AG04449 (cell line): Measurements from ENCODE around the gene MBIP.

Source experiments
- CTCF ChIA-PET: fragments of 350-600 bp; formaldehyde crosslinking; extraction: SDS; loops from one replicate; lab custom pipeline; 2021; ENCODE audit warnings: antibody characterized with exemption; lab: Yijun Ruan, JAX
- POLR2A ChIA-PET: fragments of 400-600, 350-600 bp; formaldehyde crosslinking; extraction: SDS; loops from one replicate; lab custom pipeline; 2020; ENCODE audit warnings: antibody characterized with exemption, inconsistent platforms; lab: Yijun Ruan, JAX
- DNase-seq: peaks from one replicate; pipeline ENCODE4 v3.0.0-alpha.2; 2010; ENCODE audit warnings: low read depth, low spot score
- H3K4me3 ChIP-seq: 2 replicates; pipeline ENCODE4 v1.5.1; 2011; ENCODE audit warnings: low read depth, mild to moderate bottlenecking, control low read depth, low read length
- CTCF ChIP-seq: IDR thresholded peaks from one replicate; pipeline ENCODE4 v1.5.1; 2011; ENCODE audit warnings: mild to moderate bottlenecking, moderate library complexity, low read length, control low read depth, inconsistent platforms; ENCODE audit not compliant: insufficient read depth; ENCODE audit errors: missing control alignments

The MBIP gene

GRCh38 chr14:36275741-36276140 lies 44.7 kb downstream of the MBIP start:
- DNase-seq, result no peak
- POLR2A ChIA-PET, result no interaction called here
- CTCF ChIA-PET, result interaction anchor here (2.7 kb wide), 1 partner anchor 205 kb away, joined by 8 read pairs; no protein-coding TSS in a partner anchor
- TF ChIP-seq CTCF, result no peak
- no peak overlapping the region for H3K4me3 ChIP-seq

- no peak for DNase-seq
- H3K4me3 ChIP-seq, result peak overlapping the region; percentile 26
- TF ChIP-seq CTCF, result no peak
- POLR2A ChIA-PET, result no interaction called here
- CTCF ChIA-PET, result interaction anchor here (0.7 to 1.3 kb wide), 2 partner anchors 18 to 456 kb away, joined by 3 read pairs; no protein-coding TSS in a partner anchor
Measured at GRCh38 chr14:36271939-36272907, 48.2 kb downstream of the MBIP start.

- no peak for TF ChIP-seq CTCF
- no peak for DNase-seq
- no peak overlapping the region for H3K4me3 ChIP-seq
- ChIA-PET CTCF (interaction anchor here (1.3 kb wide), 1 partner anchor 17 kb away, joined by 3 read pairs; no protein-coding TSS in a partner anchor), POLR2A (no interaction called here)
Measured at GRCh38 chr14:36271222-36271621, 49.2 kb downstream of the MBIP start.

- ChIA-PET POLR2A (no interaction called here), CTCF (interaction anchor here (0.6 kb wide), 1 partner anchor 37 kb away, joined by 6 read pairs; no protein-coding TSS in a partner anchor)
- TF ChIP-seq CTCF, result no peak
- no peak for DNase-seq
- H3K4me3 ChIP-seq, result no peak overlapping the region
Measured at GRCh38 chr14:36270191-36270590, 50.2 kb downstream of the MBIP start.

GRCh38 chr14:36268121-36268520 lies 52.3 kb downstream of the MBIP start:
- H3K4me3 ChIP-seq, result no peak overlapping the region
- POLR2A ChIA-PET, result interaction anchor here (0.6 kb wide), 2 partner anchors 137 to 249 kb away, joined by 3 read pairs; no protein-coding TSS in a partner anchor
- CTCF ChIA-PET, result no interaction called here
- TF ChIP-seq CTCF, result no peak
- no peak for DNase-seq

- POLR2A ChIA-PET, result no interaction called here
Measured at GRCh38 chr14:36264595-36264994, 55.8 kb downstream of the MBIP start.

More at GRCh38 chr14:36264595-36264994, 55.8 kb downstream of the MBIP start:
- CTCF ChIA-PET, result no interaction called here
- DNase-seq, result no peak
- no peak for TF ChIP-seq CTCF
- H3K4me3 ChIP-seq, result no peak overlapping the region
